HCT116 (cell line): ENCODE data around the gene RAD52. TPM values are rescaled to one million over a fixed set of nuclear protein-coding genes. Genes with fewer than 3 reads are reported as not detected.

Experiments used
- ATAC-seq: fragments of 200-7000 bp; cut with Tn5 transposase; 2 replicates; pipeline ENCODE4 v1.9.1; 2020; ENCODE audit warnings: mild to moderate bottlenecking, moderate library complexity
- BruUV-seq: library from RNA; stranded (reverse); fragments of 400-500 nt; replicated peaks from 2 replicates; lab custom pipeline; 2021; lab: Mats Ljungman, UMichigan
- CTCF ChIA-PET: fragments of 300-600 bp; sonication (Branson Sonifier 250); formaldehyde crosslinking; loops from one replicate; lab custom pipeline; 2021; ENCODE audit warnings: antibody characterized with exemption; lab: Charles Lee
- POLR2A ChIA-PET: fragments of 300-600, 350-600 bp; sonication (Branson Sonifier 250); formaldehyde crosslinking; loops from one replicate; lab custom pipeline; 2021; ENCODE audit warnings: antibody characterized with exemption; lab: Charles Lee
- RAD21 ChIA-PET, 2 experiments: fragments of 300-600 bp; sonication (Branson Sonifier 250); formaldehyde crosslinking; loops; one replicate each; lab custom pipeline; 2023; ENCODE audit warnings: low total read pairs in 2 of 2; ENCODE audit not compliant: uncharacterized antibody in 2 of 2, unreplicated experiment in 2 of 2, low non-redundant PET in 1 of 2; lab: Charles Lee
- DNase-seq: peaks from one replicate; pipeline ENCODE4 v3.0.0-alpha.2; 2010; ENCODE audit warnings: low read depth, low spot score
- H2AFZ ChIP-seq: fragments of 200-600 bp; shearing (Covaris generic), sonication (generic); 2 replicates; pipeline ENCODE4 v1.6.1; 2017; ENCODE audit warnings: low read depth, mixed run types, mixed read lengths, antibody characterized with exemption, low read length; ENCODE audit not compliant: poor library complexity, severe bottlenecking
- H3K27ac ChIP-seq: 2 replicates; pipeline ENCODE4 v1.5.1; 2012; ENCODE audit warnings: low read depth, low read length
- H3K27me3 ChIP-seq: fragments of 200-600 bp; sonication (generic); 2 replicates; pipeline ENCODE4 v1.6.1; 2016; ENCODE audit warnings: mixed run types, low read length, mixed read lengths; ENCODE audit not compliant: insufficient read depth
- H3K36me3 ChIP-seq, 2 experiments: fragments of 200-500 bp in 1 of 2; fragments of 200-600 bp in 1 of 2; sonication (Bioruptor generic) in 1 of 2; sonication (generic) in 1 of 2; 2 replicates each; pipeline versions ENCODE4 v1.5.1 to v1.6.1; 2014 to 2016; ENCODE audit warnings: low read length in 2 of 2, inconsistent platforms in 1 of 2, mixed read lengths in 1 of 2, mixed run types in 1 of 2; ENCODE audit not compliant: insufficient read depth in 2 of 2, control insufficient read depth in 1 of 2
- H3K4me1 ChIP-seq, 2 experiments: fragments of 200-600 bp in 1 of 2; sonication (generic) in 1 of 2; 2 replicates each; pipeline versions ENCODE4 v1.5.1 to v1.6.1; 2012 to 2017; ENCODE audit warnings: low read length in 2 of 2, inconsistent platforms in 1 of 2, mild to moderate bottlenecking in 1 of 2, mixed read lengths in 1 of 2, mixed run types in 1 of 2, moderate library complexity in 1 of 2; ENCODE audit not compliant: insufficient read depth in 2 of 2, control insufficient read depth in 1 of 2
- H3K4me2 ChIP-seq: fragments of 200-600 bp; sonication (generic); 2 replicates; pipeline ENCODE4 v1.6.1; 2017; ENCODE audit warnings: mixed run types, low read length, mixed read lengths
- H3K4me3 ChIP-seq, 2 experiments: fragments of 200-600 bp in 1 of 2; sonication (generic) in 1 of 2; replicated peaks in 1 of 2; 2 replicates each; pipeline ENCODE4 v1.5.1; 2011 to 2016; ENCODE audit warnings: low read length in 2 of 2, control low read depth in 1 of 2, low read depth in 1 of 2, mild to moderate bottlenecking in 1 of 2, mixed read lengths in 1 of 2, mixed run types in 1 of 2
- H3K79me2 ChIP-seq: fragments of 200-600 bp; sonication (generic); 2 replicates; pipeline ENCODE4 v1.6.1; 2017; ENCODE audit warnings: mild to moderate bottlenecking, mixed run types, low read length, moderate library complexity, mixed read lengths; ENCODE audit not compliant: insufficient read depth
- H3K9ac ChIP-seq: fragments of 200-600 bp; sonication (generic); 2 replicates; pipeline ENCODE4 v1.6.1; 2016; ENCODE audit warnings: low read length, mixed read lengths
- H3K9me2 ChIP-seq: fragments of 200-600 bp; sonication (generic), shearing (Covaris generic); 2 replicates; pipeline ENCODE4 v1.6.1; 2017; ENCODE audit warnings: mixed run types, mild to moderate bottlenecking, moderate library complexity; ENCODE audit not compliant: insufficient read depth
- H3K9me3 ChIP-seq, 2 experiments: fragments of 200-500 bp in 1 of 2; fragments of 200-600 bp in 1 of 2; sonication (Bioruptor generic) in 1 of 2; sonication (generic) in 1 of 2; 2 replicates each; pipeline ENCODE4 v1.6.1; 2014 to 2017; ENCODE audit warnings: low read length in 2 of 2, mixed read lengths in 2 of 2, inconsistent platforms in 1 of 2, low read depth in 1 of 2, mild to moderate bottlenecking in 1 of 2, mixed run types in 1 of 2, moderate library complexity in 1 of 2; ENCODE audit not compliant: control insufficient read depth in 1 of 2, insufficient read depth in 1 of 2
- H4K20me1 ChIP-seq: fragments of 200-600 bp; sonication (generic), shearing (Covaris generic); 2 replicates; pipeline ENCODE4 v1.6.1; 2017; ENCODE audit warnings: mixed run types, mild to moderate bottlenecking, moderate library complexity; ENCODE audit not compliant: insufficient read depth
- ATF3 ChIP-seq: IDR thresholded peaks from 2 replicates; pipeline ENCODE4 v1.6.1; 2012
- CEBPB ChIP-seq: IDR thresholded peaks from 2 replicates; pipeline ENCODE4 v1.6.1; 2012; ENCODE audit warnings: low read depth
- EGR1 ChIP-seq: IDR thresholded peaks from 2 replicates; pipeline ENCODE4 v1.6.1; 2012; ENCODE audit warnings: low read depth
- RAD21 ChIP-seq: IDR thresholded peaks from 2 replicates; pipeline ENCODE4 v1.6.1; 2012; ENCODE audit warnings: low read depth, mild to moderate bottlenecking
- SIN3A ChIP-seq: IDR thresholded peaks from 2 replicates; pipeline ENCODE4 v1.6.1; 2012; ENCODE audit warnings: low read depth
- TCF7L2 ChIP-seq: IDR thresholded peaks from 2 replicates; pipeline ENCODE4 v1.7.0; 2011; ENCODE audit warnings: borderline replicate concordance, inconsistent platforms; ENCODE audit not compliant: insufficient read depth, insufficient read length; ENCODE audit errors: extremely low read depth
- intact Hi-C: fragments of 100-400 bp; cut with micrococcal nuclease; formaldehyde crosslinking; loops from 2 replicates; pipeline ENCODE4 v1.10.0; 2022
- total RNA-seq: library from RNA; stranded (reverse); gene quantifications from one replicate; pipeline ENCODE4 v1.2.1, GENCODE V29; 2021; ENCODE audit not compliant: unreplicated experiment
- TF ChIP-seq, protein P1 (sequence below), 3 experiments: fragments of 200-600 bp in 1 of 3; sonication (generic) in 1 of 3; IDR thresholded peaks in 2 of 3; conservative IDR thresholded peaks in 1 of 3; 2 replicates each; pipeline ENCODE4 v1.5.1; 2012 to 2017; ENCODE audit warnings: low read depth in 2 of 3, low read length in 2 of 3, antibody characterized with exemption in 1 of 3, borderline replicate concordance in 1 of 3, control low read depth in 1 of 3, mild to moderate bottlenecking in 1 of 3, mixed read lengths in 1 of 3, mixed run types in 1 of 3, moderate library complexity in 1 of 3; ENCODE audit not compliant: insufficient read depth in 1 of 3

RAD52 gene
- total RNA-seq, 1 experiment from 2014 or later: 24.4 TPM

DNA sequence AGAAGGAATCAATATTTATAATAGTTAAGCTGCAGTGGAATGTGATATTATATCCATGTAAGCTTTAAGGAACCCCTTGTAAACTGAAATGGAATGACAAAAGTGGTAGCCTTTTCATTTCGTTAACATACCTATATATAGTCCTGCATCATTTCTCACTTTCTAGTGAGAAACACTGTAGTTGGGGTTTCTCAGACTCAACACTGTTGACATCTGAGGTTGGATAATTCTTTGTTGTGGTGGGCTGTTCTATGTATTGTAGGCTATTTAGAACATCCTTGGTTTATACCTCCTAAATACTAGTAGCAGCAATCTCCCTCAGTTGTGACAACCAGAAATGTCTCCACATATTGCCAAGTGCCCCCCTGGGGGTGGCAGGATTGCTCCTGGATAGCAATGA, 79.1 kb downstream of the RAD52 start (continued):
- TF ChIP-seq EGR1 (no peak), ATF3 (no peak)

DNA sequence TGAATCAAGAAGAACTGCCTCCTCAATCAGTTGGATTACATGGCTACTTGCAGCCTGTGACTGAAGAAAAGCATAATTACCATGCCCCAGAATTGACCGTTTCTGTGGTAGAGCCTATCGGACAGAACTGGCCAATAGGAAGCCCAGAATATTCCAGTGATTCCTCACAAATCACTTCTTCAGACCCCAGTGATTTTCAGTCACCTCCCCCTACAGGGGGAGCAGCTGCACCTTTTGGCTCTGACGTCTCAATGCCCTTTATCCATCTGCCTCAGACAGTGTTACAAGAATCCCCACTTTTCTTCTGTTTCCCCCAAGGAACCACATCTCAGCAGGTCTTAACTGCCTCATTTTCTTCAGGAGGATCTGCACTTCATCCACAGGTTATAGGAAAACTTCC, 80.8 kb downstream of the RAD52 start:
- Histone ChIP-seq H3K79me2 (no peaks in the 10 kb centered on the region), H3K9me3 (no peaks in the 10 kb centered on the region), H4K20me1 (no peaks in the 10 kb centered on the region), H2AFZ (no peak overlapping the region), H3K9me2 (no peaks in the 10 kb centered on the region), H3K4me2 (no peak overlapping the region), H3K9ac (no peak overlapping the region), H3K27me3 (no peaks in the 10 kb centered on the region)
- ChIA-PET POLR2A (no interaction called here), CTCF (no interaction called here), RAD21 (no interaction called here)
- TF ChIP-seq, protein P1, sequence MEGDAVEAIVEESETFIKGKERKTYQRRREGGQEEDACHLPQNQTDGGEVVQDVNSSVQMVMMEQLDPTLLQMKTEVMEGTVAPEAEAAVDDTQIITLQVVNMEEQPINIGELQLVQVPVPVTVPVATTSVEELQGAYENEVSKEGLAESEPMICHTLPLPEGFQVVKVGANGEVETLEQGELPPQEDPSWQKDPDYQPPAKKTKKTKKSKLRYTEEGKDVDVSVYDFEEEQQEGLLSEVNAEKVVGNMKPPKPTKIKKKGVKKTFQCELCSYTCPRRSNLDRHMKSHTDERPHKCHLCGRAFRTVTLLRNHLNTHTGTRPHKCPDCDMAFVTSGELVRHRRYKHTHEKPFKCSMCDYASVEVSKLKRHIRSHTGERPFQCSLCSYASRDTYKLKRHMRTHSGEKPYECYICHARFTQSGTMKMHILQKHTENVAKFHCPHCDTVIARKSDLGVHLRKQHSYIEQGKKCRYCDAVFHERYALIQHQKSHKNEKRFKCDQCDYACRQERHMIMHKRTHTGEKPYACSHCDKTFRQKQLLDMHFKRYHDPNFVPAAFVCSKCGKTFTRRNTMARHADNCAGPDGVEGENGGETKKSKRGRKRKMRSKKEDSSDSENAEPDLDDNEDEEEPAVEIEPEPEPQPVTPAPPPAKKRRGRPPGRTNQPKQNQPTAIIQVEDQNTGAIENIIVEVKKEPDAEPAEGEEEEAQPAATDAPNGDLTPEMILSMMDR (IDR thresholded peaks at IDR 0.05 in 2 of 3, conservative IDR thresholded peaks at IDR 0.05 in 1 of 3; ENCODE audit: borderline replicate concordance in 1 of 3, insufficient read depth in 1 of 3, low read depth in 2 of 3, low read length in 2 of 3): 0 out of 6 replicates have a peak, but pooled peaks of 1 of the 3 experiments have one; percentile 8
- TF ChIP-seq TCF7L2: no peak
- TF ChIP-seq, all 23 proteins: peak for 1
- no peaks in the 10 kb centered on the region for H3K4me1 ChIP-seq
- ATAC-seq (no peak), DNase-seq (no peak)
- H3K4me3 ChIP-seq: no peak overlapping the region
- no TSS peak for BruUV-seq
- H3K27ac ChIP-seq: no peak overlapping the region
- intact Hi-C loops: no loop called here
- peaks cover 12 to 13% of the 10 kb centered on the region in 2 experiments; a peak in 3 of 4 replicates for H3K36me3 ChIP-seq

DNA sequence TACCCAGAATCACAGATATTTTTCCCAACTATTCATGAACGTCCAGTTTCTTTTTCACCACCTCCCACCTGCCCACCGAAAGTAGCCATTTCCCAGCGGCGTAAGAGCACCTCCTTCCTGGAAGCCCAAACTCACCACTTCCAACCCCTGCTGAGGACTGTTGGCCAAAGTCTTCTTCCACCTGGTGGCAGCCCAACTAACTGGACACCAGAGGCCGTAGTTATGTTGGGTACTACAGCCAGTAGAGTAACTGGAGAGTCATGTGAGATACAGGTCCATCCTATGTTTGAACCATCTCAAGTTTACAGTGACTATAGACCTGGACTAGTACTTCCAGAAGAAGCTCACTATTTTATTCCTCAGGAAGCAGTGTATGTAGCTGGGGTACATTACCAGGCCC, 81.6 kb downstream of the RAD52 start:
- no peak for TF ChIP-seq RAD21
- TF ChIP-seq, protein P1 (IDR thresholded peaks at IDR 0.05 in 2 of 3, conservative IDR thresholded peaks at IDR 0.05 in 1 of 3; ENCODE audit: borderline replicate concordance in 1 of 3, insufficient read depth in 1 of 3, low read depth in 2 of 3, low read length in 2 of 3): 0 out of 6 replicates have a peak, but pooled peaks of 1 of the 3 experiments have one; percentile 11
- no peak for TF ChIP-seq EGR1
- TF ChIP-seq CEBPB: no peak
- TF ChIP-seq SIN3A: no peak
- TF ChIP-seq, all 23 proteins: peak for 1
- ATAC-seq (no peak), DNase-seq (no peak)
- H3K4me3 ChIP-seq: no peak overlapping the region
- H3K4me1 ChIP-seq: no peaks in the 10 kb centered on the region
- no peaks in the 10 kb centered on the region for H3K79me2 ChIP-seq
- ChIA-PET POLR2A (no interaction called here), CTCF (no interaction called here), RAD21 (no interaction called here)
- no peaks in the 10 kb centered on the region for H4K20me1 ChIP-seq
- H2AFZ ChIP-seq: no peak overlapping the region
- H3K9ac ChIP-seq: no peak overlapping the region
- peaks cover 12 to 16% of the 10 kb centered on the region in 2 experiments; a peak in 3 of 4 replicates for H3K36me3 ChIP-seq
- no peak overlapping the region for H3K4me2 ChIP-seq
- no peaks in the 10 kb centered on the region for H3K27me3 ChIP-seq
- no peak overlapping the region for H3K27ac ChIP-seq
- no TSS peak for BruUV-seq
- H3K9me3 ChIP-seq: no peaks in the 10 kb centered on the region
- intact Hi-C loops: no loop called here
- H3K9me2 ChIP-seq: no peaks in the 10 kb centered on the region
